Measurements from ENCODE around the gene C2CD4C.
"Not testable (repeated sequence)": the region's sequence is repeated elsewhere in the genome, so short reads cannot be mapped to it uniquely, and the experiment has no call there.

The C2CD4C gene, protein sequence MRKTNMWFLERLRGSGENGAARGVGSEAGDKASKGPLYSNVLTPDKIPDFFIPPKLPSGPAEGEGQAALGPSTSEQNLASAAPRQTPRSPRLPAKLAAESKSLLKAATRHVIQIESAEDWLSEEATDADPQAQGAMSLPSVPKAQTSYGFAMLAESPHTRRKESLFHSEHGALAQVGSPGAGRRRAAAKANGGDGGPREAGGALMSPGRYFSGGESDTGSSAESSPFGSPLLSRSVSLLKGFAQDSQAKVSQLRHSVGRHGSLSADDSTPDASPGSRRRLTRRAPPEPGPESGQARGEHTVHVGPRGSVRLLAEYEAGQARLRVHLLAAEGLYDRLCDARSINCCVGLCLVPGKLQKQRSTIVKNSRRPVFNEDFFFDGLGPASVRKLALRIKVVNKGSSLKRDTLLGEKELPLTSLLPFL
- total RNA-seq = 0 to 0.08 (median 0) reads per million in 18 experiments

DNA sequence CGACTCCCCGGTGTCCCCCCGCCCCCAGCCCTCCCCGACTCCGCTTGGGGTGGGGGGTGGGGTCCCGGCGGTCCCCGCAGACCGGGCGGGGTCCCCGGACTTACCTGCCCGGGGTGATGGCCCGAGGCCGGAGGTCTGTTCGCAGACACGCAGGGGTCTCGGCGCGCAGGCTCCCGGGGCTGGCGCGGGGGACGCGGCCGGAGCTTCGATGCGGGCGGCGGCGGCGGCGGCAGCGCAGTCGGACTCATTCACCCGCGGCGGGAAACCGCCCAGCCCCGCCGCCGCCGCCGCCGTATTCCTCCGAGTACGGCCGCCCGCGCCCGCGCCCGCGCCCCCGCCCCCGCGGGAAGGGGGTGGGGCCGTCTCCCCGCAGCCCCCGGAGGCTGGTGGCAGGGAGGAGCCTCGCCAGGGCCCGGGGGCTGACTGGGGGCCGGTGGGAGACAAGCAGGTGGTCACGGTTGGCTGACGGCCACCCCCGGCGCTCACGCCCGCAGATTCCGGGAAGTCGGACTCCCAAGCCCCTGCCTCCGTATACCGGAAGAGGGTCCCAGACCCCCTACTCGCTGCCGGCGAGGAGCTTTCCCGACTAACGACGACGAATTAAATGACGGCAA is at the start of gene C2CD4C:
Gene C2CD4C, minus strand, starts transcription at position 246 of the 614 bp plus-strand sequence. CDS start 786 bp downstream, outside the sequence.
- DNase-seq = no peak

DNA sequence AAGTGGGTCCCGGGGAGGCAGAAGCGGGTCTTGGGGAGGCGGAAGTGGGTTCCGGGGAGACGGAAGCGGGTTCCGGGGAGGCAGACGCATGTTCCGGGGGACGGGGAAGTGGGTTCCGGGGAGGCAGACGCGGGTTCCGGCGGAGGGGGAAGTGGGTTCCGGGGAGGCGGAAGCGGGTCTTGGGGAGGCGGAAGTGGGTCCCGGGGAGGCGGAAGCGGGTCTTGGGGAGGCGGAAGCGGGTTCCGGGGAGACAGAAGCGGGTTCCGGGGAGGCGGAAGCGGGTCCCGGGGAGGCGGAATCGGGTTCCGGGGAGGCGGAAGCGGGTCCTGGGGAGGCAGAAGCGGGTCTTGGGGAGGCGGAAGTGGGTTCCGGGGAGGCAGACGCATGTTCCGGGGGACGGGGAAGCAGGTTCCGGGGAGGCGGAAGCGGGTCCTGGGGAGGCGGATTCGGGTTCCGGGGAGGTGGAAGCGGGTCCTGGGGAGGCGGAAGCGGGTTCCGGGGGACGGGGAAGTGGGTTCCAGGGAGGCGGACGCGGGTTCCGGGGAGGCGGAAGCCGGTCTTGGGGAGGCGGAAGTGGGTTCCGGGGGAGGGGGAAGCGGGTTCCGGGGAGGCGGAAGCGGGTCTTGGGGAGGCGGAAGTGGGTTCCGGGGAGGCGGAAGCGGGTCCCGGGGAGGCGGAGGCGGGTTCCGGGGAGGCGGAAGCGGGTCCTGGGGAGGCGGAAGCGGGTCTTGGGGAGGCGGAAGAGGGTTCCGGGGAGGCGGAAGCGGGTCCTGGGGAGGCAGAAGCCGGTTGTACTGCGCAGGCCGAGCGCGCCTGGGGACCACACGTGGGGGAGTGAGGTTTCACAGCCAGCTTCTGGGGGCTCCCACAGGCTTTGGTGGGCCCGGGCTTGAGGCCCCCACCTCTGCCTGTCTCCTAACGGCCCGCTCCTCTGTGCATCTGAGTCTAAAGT is 49.4 kb upstream of the C2CD4C start:
- DNase-seq = no peak

DNA sequence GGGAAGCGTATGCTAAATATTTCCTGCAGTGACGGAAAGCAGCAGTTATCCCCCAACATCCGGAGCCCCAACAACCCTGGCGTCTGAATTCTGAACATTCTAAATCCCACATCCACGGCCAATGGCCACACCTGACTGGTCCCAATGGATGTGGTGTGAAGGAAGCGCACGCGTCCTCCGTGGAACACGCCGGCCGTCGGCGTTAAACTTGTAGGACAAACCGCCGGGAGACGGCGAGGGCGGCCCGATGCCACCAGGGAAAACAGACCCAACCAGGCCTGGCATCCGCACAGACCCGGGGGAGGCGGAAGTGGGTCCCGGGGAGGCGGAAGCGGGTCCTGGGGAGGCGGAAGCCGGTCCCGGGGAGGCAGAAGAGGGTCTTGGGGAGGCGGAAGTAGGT is 48.7 kb upstream of the C2CD4C start:
- no peak for DNase-seq

DNA sequence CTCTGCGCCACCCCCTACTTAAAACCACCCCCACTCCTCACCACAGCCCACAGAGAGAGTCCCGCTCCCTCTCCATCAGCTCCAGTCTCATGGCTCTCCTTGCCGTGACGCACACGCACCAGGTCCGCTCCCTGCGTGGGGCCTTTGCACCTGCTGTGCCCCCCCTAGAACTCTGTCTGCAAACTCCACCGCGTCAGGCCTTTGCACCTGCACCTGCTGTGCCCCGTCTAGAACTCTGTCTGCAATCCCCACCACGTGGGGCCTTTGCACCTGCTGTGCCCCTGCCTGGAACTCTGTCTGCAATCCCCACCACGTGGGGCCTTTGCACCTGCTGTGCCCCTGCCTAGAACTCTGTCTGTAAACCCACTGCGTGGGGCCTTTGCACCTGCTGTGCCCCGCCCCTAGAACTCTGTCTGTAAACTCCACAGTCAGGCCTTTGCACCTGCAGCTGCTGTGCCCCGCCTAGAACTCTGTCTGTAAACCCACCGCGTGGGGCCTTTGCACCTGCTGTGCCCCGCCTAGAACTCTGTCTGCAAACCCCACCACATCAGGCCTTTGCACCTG is 47.7 kb upstream of the C2CD4C start:
- DNase-seq = no peak

DNA sequence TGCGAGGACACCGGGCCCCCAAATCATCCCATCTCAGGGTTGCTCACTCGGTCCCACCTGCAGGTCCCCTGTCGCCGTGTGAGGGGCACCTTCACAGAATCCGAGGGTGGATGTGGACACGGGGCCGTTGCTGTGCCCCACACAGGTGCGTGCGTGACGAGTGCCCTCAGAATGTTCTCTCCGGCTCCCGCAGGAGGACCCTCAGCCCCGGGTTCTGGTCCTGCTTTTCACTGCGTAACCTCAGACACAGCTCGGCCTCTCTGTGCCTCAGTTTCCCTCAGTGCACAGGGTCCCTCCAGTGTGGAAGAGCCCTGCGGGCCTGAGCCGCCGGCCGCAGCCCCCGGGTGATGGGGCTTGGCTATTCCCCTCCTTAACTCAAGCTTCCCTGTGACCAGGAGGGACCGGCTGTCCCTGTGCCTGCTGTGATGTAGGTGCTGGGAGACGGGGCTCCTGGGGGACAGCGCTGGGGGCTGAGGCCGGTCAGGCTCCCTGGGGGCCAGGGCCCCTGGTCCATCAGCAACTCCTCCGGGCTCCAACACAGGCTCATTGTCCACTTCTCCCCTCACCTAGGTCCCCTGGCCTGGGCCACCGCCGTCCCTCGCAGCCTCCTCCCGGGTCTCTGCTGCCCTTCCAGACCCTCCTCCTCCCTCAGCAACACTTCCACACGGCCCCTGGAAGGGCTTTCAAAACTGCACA is 47.1 kb upstream of the C2CD4C start:
- no peak for DNase-seq

DNA sequence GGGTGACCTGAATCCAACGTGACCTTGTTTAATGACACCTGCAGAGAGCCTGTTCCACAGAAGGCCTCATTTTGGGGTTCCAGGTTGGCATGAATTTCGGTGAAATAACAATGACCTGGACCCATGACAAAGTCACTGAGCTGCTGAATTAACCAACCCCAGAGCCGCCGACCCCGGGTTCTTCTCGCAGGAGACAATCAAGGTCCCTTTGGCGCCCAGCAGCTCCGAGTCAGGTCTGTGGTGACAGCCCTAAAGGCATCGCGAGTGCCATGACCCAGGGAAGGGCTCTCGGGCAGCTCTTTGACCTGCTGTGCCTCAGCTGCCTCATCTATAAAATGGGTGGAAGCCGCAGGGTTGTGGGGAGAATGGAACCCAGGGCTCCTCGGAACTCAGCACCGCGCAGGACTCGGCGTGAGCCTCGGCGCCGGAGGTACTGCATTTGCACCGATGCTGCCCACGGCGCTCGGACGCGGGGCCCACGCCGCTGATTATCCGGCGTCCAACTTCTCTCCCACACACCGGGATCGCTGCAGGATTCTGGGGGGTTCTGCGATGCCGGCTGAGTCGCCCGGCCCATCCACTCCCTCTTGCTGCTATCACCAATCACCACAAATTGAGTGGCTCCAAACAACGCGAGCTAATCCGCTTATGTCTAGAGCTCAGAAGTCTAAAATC is 46.2 kb upstream of the C2CD4C start:
- no peak for DNase-seq

DNA sequence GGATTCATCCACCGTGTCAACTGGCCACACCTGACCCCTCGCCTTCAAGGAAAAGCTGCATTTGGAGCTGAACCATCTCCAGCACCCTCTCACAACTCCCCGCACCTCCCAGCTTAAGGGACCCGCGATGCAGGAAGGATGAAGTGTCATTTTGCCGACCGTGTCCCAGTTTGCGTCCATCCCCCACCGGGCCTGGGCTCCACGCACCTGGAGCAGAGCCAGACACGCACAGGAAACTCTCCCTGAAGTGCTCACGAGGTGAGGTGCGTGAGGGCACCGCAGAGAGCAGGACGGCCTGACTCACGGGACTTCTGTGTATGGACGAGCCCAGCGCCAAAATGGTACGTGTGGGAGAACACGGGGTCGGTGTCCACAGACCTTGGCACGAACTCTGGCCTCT is 44.7 kb upstream of the C2CD4C start:
- DNase-seq = no peak

DNA sequence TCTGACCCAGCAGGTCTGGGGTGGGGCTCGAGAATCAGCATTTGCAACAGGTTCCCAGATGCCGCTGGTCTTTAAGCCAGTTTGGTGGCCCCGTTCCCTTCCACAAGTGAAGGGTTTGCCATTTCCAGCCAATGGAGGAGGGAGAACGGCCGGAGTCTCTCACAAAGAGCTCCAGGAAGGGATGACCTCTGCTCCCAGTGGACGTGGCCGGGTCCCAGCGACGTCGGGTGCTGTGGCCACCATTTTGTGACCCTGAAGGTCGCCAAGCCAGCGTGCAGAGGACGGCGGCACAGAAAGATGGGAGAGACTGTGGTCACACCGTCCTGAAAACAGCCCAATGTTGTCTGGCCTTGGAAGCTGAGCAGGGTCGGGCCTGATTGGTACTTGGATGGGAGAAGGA is 43.9 kb upstream of the C2CD4C start:
- DNase-seq = no peak

DNA sequence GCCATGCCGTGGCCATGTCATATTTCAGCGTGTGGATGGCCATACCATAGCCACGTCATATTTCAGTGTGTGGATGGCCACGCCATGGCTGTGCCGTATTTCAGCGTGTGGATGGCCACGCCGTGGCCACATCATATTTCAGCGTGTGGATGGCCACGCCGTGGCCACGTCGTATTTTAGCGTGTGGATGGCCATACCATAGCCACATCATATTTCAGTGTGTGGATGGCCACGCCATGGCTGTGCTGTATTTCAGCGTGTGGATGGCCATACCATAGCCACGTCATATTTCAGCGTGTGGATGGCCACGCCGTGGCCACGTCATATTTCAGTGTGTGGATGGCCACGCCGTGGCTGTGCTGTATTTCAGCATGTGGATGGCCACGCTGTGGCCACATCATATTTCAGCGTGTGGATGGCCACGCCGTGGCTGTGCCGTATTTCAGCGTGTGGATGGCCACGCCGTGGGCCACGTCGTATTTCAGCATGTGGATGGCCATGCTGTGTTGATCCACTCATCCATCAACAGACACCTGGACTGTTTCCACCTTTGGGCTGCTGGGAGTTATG is 42.0 kb upstream of the C2CD4C start:
- not testable (repeated sequence) for DNase-seq

DNA sequence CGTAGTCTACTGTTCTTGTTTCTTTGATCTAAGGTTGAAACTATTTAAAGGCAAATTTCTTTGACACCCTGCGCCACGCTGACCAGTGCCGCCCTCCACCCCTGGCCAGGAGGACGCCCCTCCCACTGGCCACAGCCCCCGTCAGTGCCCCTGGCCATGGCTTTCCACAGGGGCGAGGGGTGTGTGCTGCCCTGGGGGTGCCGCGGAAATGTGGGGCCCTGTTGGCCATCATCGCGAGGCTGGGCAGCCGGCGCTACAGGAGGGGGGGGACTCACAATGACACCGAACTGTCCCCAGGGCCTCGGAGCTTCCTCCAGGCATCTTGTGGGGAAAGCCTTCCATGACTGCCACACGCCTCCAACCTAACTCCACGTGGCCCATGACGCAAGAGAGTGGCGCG is 41.0 kb upstream of the C2CD4C start:
- DNase-seq = no peak

DNA sequence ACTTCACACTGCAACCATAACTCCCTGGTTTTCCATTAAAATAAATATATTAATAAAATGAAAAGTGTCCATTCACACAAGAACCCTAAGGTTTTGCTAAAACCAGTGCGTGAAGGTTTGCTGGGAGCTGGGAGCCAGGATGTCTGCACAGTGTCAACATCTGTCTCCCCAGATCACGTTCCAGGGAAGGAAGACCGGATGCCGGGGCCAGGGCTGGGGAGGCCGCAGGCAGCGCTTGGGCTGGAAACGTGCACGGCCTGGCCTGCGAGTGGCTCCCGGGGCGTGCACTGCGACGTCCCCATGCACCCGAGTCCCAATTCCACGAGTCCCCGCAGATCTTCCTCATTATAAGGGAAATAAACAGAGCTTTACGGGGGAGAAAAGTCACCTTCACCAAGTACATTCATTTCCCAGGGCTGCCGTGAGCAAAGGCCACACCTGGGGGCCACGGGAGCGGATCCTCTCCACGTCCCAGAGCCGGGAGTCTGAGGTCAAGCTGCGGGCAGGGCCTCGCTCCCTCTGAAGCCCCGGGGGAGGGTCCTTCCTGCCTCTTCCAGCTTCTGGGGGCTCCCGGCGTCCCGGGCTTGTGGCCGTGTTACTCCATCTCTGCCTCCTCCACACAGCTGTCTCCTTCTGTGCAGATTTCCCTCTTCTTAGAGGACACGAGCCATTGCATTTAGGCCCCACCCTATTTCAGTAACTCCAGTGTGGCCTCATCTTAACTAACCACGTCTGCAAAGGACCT is 39.0 kb upstream of the C2CD4C start:
- DNase-seq = no peak

DNA sequence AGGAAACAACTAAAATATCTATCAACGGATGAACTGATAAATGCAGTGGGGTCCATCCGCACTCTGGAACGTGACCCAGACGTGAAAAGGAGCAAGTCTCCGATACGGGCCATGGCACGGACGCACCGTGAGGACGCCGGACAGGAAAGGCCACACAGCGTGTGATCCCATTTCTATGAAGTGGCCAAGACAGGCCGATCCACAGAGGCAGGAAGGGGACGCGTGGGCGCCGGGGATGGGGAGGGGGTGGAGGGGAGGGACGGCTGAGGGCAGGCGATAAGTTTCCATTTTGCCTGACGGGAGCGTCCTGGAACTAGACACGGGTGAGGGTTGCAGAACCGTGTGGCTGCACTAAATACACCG is 38.1 kb upstream of the C2CD4C start:
- no peak for DNase-seq

DNA sequence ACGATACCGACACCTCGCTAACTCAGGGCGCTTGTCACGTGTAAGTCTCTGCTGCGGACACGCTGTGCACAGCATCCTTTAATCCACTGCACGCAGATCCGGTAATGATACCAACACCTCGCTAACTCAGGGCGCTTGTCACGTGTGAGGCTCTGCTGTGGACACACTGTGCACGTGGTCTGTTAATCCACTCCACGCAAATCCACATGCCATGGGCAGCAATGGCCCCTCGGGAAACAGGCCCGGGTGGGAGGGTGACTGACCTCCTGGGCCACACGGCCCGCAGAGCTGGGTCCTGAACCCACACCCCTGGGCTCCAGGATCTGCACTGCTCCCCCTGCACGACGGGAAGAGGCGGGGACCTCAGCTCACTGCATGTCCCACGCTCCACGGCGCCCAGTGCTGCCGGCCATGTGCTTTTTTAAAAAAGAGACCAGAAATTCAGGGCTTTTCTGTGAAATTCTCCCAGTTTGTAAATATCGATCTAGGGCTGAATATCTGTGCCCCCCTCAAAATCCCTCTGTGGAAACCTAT is 35.8 kb upstream of the C2CD4C start:
- no peak for DNase-seq

DNA sequence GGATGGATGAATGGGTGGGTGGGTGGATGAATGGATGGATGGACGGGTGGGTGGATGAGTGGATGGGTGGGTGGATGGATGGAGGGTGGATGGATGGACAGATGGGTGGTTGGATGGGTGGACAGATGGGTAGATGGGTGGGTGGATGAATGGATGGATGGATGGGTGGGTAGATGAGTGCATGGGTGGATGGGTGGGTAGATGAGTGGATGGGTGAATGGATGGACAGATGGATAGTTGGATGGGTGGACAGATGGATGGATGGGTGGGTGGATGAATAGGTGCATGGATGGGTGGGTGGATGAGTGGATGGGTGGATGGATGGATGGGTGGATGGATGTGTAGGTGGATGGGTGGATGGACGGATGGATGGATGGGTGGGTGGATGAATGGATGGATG is 34.1 kb upstream of the C2CD4C start:
- DNase-seq = no peak

DNA sequence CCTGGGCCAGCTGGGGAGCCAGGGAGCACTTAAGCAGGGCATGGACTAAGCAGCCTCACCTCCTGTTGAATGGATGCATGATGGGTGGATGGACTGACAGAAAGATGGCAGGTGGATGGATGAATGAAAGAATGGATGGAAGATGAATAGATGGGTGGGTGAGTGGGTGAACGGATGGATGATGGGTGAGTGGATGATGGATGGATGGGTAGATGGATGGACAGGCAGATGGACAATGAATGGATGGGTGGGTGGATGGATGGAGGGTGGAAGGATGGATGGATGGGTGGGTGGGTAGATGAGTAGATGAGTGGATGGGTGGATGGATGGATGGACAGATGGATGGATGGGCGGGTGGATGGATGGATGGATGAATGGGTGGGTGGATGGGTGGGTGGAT is 33.1 kb upstream of the C2CD4C start:
- no peak for DNase-seq

DNA sequence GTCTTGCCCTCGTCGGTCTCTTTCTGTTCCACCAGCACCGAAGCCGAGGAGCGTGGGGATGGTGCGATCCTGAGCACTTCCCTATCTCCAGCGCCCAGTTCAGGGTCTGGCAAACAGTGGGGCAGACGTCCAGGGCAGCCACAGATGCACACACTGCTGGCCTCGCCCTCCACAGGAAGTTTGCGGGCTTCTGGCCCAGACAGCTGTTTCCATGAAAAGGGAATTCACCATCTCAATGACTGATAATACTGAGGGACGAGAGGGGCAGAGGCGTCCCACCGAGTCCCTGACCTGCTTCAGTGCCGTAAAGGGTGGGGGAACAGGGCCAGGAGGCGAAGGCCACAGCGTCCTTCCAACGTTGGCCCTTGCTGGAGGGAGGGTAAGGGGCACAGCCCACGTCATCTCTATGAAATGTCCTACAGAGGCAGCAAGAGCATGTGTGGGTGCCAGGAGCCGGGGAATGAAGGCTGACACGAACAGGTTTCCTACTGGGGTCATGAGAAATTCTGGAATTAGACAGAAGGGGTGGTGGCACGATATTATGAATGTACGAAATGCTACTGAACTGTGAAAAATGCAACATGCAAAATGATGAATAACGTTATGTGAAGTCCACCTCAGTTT is 32.4 kb upstream of the C2CD4C start:
- no peak for DNase-seq

DNA sequence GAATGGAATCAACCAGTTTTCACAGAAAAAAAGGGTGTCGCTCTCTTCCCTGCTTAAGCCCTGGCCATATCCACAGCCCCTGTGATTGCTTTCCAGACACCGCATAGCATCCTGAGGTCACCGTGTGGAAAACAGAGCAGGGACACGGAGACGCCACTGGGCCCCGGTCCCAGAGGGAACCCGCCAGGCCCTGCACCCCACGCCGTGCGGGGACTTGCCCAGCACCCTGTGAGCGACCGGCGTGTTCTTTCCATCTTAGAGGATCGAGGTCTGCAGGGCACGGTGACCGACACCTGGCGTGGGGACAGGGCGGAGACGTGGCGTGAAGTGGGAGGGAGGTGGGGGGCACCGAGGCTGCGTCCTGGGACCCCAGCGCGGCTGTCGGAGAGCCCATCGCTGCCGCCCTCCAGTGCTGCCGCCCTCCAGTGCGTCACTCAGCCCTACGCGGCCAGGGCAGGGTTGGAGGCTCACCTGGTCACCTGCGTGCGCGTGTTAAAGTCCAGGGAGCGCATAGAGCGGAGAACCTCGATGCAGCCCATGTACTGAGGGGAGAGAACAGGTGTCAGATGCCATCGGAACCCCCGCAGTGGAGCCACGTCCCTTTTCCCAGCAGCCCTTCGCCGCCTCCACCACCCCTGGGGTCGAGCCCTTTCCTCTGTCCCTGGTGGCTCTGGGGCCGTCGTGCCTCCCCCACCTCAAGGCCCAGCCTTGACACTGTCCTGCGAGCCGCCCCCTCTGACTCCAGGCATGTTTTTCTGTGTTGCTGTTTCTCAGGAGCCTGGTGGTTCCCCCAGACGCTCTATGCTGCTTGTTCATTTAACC is 31.7 kb upstream of the C2CD4C start:
- no peak for DNase-seq

DNA sequence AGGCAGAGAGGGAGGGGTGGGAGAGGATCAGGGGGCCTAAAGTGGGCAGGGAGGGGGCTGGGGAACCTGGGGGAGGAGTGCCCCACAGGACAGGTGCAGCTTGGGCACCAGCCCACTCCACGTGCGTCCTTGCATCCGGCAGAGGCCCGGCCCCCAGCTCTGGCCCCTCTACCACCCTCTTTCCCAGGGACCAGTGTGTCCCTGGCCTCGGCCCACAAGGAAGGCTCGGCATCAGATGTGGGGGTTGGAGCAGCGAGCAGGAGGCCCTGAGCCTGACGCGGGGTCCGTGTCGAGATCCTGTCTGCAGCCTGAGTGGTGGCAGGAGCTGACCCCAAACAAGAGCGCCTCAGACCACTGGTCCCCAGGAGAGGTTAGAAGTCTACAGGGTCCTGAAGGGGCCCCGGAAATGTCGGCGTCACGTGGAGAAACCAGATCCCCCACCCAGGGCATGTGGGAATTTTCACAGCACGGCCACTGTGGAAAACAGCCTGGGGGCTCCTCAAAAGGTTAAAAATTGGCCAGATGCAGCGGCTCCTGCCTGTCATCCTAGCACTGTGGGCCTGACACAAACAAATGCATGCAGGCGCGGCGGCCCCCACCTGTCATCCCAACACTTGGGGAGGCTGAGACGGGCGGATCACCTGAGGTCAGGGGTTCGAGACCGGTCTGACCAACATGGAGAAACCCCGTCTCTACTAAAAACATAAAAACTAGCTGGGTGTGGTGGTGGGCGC is 30.4 kb upstream of the C2CD4C start:
- DNase-seq = no peak

Measured in inflammatory macrophage (primary cell).